Epithelial cell of prostate (primary cell): ENCODE measurements around the gene NTF3.

ENCODE experiments used
- DNase-seq: peaks from one replicate; pipeline ENCODE4 v3.0.0-alpha.2; 2011; ENCODE audit warnings: low read depth, low spot score
- H3K27ac ChIP-seq: fragments of 450-650 bp; 2 replicates; pipeline ENCODE4 v1.5.1; 2017; ENCODE audit warnings: mild to moderate bottlenecking

The NTF3 gene

DNA sequence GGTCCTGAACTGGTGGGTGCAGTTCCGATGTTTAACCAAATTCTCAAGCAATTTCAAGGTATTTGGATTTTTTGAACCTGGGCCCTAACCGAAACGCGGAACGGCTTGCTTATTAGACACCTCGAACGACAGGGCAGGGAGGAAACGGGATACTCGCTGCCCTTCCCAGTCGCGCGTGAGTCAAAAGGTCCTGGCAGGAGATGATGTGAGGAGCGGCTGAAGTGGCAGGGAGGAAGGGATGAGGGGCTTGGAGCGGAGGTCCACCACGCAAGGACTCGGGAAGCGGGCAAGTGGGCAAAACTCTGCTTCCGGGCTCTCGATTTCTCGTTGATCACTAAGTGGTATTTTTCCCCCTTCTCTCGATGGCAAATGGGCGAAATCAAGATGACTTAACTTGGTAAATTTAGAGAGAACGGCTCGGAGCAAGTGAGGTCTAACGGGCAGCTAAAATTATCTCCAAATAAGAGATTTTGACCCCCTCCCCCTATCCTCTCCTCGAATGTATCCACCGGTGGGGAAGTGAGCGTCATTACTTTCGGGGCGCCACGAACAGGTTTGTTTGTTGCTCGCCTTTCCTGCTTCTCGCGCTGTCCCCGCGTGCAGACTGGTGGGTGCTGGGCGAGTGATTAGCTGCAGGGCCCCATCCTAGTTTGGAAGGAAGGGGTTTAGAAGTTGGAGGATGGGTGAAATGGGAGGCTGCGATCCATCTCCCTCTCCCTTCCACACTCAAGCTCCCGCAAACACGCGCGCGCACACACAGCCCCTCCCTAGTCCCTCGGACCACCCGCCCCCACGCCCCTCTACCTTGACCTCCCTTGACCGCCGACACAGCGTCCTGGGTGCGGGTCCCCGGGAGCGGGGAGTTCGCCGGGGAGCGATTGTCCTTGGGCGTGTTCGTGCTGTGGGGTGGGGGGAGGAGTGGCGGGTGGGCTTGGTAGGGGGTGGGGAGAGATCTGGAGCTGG, 986 bp upstream of the NTF3 start:
- H3K27ac ChIP-seq = no peak overlapping the region
- DNase-seq = no peak

DNA sequence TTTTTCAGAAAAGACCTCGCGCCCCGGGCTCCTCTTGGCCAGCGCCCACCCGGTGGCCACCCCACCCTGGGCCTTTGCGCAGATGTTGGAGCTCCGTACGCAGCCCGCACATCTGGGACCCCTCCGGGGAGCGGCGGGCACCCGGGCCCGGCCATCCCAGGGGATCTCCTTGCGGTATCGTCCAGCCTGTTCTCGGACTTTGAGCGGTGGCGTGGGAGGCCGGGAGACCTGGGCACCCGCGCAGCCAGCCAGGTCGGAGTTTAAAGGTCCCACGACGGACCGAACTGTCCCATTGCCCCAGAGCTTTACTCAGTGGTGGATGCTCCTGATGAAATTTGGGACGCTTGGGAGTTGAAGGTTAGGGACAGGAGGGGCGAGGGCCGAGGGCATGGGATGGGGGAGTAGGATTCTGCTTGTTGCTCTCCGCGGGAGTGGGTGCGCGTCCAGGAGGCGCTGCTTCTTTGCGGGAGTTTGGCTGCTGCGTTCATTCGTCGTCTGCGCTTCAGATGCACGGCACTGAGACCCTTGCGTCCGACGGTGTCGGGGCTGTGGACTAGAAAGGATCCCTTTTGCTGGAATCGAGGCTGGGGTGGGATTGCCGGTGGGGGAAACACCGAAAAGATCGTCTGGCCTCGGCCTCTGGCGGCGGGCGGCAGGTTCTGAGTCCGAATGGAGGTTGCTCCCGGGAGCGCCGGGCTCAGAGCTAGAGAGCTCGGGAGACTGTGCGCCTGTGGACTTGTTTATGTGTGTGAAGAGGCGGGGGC, 1.4 kb downstream of the NTF3 start:
- H3K27ac ChIP-seq = no peak overlapping the region
- DNase-seq = no peak

DNA sequence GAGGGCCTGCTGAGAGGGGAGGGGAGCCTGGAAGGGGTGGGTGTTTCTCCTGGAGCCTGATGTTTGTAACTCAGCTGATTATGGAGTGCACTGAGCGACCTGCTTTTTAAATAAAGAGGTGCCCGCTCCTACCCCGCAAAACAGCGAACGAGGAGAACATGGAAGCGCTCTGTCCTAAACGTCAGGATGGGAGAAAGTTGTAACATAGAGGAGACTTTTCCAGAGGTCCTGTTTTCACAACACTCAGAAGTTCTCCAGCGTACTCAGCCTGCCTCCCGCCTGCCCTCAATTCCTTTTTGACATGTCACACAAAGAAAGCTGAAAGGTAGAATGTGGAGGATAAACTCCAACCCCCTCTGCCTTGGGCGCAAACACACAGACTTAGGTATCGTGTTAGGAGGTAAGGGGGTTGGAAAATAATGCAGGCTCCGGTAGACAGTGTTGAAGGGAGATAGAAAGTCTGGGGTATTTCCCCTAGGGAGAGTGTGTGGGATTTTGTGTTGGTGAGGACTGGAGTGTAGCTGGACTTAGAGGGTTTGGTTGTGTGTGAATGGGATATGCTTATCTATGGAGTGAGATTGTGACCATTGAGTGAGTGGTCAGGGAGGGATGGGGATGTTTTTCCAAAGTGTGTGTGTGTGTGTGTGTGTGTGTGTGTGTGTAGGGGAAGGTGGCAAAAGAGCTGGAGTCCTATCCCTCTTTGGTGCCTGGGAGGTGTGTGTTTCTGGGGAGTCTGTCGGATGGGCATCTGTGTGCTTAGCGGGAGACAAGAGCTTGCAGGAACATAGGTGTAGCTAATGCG, 2.1 kb downstream of the NTF3 start:
- H3K27ac ChIP-seq = no peak overlapping the region
- DNase-seq = no peak

DNA sequence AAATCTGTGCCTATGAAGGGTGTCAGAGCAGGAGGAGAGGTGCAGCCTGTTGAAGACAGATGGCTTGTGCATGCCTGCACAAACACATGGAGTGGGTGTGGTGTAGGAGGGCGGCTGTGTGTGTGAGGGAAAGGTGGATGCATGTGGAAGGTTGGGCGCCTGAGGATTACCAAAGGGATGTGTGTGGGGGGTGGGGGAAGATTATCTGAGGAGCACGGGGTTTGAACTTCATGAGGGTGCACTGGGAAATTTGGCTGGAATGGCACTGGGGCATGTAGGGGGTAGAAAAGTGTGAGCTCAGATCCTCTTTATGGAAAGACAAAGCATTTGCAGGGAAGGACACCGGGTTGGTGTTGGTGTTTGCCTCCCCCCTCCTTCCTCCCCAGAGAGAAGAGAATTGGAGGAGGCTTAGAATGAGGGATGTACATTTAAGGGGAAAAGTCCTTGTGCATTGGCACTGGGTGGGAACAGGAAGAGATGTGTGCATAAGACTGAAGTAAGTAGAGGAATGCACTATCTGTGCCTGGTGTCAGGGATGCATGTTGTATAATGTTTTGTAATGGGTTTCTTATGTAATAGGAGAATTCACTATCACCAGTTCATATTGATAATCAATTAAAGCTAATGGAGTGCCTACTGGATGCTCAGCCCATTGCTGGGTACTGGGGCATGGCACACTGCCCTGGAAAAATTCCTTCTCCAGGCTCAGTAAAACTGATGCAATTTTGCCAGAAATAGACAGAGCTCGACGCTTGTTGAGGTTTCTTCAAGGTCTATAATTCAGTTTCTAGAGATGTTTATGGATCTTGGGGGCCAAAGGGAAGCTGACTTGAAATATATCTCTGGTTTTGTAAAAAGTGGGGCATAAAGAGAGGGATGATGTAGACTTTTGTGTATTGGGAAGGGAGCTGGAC, 3.0 kb downstream of the NTF3 start:
- no peak for DNase-seq
- no peak overlapping the region for H3K27ac ChIP-seq

DNA sequence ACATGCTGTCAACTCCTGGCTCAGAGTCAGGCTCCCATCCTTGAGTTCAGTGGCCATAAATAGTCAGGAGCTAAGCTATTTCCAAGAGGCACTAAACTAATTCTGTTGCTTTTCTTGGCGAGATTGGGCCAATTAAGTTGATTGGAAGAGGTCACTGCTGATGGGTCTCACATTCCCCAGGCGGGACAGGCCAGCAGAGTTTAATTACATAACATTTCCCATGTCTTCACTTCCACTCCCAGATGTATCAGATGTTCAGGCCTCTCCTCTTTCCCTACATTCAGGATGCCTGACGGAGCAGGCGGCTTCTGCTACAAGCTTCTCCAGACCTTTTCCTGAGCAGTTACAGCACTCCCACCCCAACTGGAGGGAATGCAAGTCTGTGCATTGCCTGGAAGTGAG, 5.3 kb downstream of the NTF3 start:
- H3K27ac ChIP-seq = no peak overlapping the region
- DNase-seq = no peak

DNA sequence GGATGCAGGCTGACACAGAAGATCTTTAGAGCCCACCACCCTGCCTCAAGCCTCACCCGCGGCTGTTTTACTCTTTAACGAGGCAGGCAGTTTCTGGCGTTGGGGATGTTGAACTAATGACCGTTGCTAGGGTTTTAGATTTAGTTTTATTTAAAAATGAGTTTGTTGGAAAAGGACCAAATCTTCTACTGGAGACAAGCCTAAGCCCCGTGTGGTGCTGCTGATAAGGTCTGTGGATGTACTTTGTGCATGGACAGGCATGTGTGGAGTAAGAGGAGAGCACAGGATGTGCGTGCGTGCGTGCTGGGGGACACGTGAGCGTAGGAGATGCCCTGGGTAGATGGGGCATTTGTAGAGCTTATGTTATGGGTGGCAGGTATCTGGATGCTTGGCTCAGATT, 5.7 kb downstream of the NTF3 start:
- no peak for DNase-seq
- H3K27ac ChIP-seq = no peak overlapping the region

DNA sequence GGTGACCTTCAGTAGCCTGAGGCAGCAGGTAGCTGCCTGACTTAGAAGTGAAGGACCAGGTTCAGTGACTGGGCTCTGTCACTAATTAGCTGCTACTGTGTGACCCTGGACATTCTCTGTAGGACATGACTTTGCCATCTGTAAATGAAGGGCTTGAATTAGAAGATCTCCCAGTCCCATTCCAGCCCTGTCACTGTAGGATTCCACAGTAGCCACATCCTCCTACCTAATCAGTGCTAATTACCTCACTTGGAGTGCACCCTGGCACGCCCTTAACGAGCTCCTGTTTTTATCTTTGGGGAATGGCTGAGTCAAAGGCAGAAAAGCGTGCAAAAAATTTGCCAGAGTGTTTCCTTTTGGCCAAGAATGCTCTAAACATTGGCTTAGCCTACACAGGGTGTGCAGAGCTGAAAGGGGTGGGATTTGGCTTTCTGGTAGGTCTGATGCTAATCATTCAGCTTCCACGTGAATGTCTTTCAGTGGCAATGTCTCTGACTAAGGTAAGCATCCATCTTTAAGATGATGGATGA, 6.8 kb downstream of the NTF3 start:
- no peak overlapping the region for H3K27ac ChIP-seq
- DNase-seq = no peak

DNA sequence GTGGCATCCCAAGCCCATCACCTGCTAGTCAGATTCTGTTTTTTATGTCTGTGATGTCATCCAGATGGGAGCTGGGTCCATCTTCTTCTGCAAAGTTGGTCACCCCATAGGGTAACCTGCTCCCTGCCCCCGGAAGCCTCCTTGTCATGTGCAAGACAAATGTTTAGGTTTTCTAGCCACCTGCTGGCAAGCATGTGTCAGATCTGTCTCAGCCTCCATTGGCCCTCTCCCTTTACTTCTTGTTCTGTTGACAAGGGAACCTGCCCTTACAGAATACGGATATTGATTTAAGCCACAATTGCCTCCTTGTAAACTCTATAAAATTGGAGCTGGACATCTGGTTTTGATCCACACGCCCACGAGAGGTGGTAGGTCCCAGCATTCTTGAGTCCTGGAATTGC, 7.5 kb downstream of the NTF3 start:
- no peak for DNase-seq
- H3K27ac ChIP-seq = no peak overlapping the region

DNA sequence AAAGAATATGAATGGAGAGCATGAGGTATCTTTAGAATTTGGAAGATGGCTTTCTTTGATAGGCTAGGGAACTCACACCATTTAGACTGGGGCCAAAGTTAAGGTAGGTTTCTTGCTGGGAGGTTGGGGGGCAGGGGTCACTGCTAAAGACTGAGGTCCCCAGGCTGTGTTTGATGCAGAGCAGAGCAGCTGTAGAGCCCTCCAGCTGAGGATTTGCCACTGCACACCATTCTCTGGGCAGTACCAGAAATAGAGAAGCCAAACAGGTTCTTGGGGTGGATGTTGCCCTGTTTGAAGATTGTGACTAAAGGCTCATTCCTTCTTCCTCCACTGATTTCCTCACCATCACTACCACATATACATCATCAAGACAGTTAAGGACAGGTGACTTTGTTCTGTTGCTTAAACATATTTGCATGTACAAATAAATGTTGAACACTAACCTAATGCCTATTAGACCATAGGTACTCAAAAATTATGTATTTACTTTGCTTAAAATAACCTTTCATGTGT, 7.9 kb downstream of the NTF3 start:
- DNase-seq = no peak
- no peak overlapping the region for H3K27ac ChIP-seq

DNA sequence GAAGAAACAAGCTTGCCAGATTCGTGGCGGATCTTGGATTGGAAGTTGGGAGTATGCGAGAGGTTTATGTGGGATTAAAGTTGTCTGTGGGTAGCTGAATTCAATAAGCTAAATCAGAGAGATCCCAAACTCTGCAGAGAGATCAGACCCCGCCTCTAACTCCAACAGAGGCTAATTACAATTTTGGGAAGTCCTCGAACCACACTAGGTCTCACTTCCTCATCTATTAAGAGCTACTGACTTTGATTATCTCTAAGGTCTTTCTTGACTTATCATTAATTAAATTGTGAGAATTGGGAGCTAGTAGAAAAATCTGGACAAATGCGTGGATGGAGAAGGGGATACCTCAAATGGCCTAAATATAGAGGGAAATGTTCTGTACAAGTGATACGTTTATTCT, 9.1 kb downstream of the NTF3 start:
- DNase-seq = no peak

DNA sequence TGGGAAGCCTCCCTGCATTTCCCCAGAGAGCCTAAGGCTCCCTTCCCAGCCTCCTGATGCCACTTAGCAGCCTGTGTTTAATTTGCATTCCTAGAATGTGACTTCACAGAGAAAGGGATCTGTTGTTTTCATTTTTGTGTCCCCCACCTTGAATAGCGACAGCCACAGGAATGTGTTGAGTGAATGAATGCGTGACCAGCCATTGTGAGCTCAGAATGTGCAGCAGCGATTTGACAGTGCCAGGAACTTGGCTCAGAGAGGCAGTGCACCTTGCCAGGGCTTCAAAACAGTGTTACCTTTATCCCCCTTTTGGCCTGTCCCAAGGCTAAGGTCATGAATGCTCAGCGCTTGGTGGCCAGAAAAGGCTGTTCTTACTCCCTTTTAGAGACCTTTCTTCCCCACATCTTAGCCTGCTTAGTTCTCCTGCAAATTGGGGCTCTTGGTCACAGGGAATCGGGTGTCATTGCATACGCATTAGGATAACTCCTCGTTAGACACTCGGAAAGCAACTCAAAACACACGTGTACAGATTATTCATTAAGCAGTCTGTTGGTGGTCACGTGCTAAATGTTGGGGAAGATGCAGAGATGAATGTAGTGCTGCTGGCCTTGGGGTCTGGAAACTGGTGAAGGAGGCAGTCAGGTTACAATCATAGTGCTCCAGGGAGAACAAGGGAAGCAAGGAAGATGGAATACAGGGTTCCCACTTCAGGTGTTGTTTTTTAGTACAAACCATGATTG, 9.8 kb downstream of the NTF3 start:
- H3K27ac ChIP-seq = no peak overlapping the region
- DNase-seq = no peak

More for the DNA sequence above, 9.1 kb downstream of the NTF3 start:
- no peak overlapping the region for H3K27ac ChIP-seq

DNA sequence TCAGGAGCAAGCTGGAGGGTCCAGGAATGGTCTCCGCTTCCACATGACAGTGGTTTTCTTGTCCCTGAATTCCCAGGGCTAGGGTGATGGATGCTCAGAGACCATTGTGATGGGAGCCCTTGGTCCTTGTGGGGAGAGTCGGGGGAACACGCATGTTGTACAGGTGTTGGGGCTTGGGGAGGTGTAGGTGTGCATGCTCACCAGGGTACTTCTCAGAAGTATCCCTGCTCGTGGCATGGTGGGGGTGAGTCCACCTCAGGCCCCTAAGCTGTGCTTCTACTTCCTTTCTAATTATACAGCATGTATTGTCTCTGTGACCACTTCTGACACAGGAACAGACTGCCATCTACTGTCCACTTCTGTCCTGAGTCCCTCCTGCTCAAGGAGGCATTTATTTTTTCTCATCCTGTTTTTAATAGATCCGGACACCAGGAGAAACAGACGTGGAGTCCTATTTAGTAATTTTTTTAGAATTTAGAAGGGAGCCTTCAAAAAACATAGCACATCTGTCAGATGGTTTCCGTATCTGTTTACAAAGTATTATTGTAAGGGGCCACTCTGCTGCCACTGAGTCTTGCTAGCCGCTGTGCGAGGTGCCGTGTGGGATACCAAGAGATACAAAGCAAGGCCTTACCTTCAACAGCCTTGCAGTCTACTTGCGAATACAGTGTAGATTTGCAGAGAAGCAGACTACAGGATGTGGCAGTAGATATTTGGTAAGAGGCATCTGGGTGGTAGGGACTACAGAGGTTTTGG, 10.5 kb downstream of the NTF3 start:
- no peak overlapping the region for H3K27ac ChIP-seq
- no peak for DNase-seq

DNA sequence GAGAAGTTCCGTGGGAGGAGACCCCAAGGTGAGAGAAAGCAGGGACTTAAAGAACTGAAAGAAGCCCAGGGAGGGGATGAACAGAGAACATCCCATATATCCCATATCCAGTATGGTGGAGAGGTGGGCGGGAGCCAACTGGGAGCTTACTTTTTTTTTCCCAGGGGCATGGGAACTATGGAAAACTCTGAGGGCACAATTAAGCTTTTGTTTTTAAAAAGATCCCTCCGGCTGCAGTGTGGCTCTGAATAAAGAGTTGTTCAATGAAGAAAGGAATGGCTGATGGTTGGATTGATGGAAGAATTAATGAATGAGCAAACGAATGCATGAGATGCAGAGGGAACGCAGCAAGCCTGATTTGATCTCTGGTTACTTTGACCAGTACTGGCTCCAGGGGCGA, 12.6 kb downstream of the NTF3 start:
- DNase-seq = no peak
- H3K27ac ChIP-seq = no peak overlapping the region

DNA sequence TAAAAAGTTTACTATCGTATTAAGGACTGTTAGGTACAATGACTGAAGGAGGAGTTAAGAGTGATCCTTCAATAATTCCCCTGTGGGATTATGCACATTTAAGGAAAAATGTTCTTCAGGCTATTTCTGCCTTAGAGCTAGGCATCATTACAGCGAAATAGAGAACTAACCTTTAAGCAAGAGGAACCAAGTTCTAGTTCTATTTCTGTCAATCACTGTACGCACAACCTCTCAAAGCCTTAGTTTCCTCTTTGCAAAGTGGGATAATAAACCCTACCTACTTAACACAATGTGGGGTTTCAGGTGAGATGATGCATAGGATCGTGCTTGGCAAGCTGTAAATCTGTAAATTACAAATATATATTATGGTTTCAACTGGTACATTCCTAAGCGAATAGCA, 15.4 kb downstream of the NTF3 start:
- H3K27ac ChIP-seq = no peak overlapping the region
- DNase-seq = no peak

DNA sequence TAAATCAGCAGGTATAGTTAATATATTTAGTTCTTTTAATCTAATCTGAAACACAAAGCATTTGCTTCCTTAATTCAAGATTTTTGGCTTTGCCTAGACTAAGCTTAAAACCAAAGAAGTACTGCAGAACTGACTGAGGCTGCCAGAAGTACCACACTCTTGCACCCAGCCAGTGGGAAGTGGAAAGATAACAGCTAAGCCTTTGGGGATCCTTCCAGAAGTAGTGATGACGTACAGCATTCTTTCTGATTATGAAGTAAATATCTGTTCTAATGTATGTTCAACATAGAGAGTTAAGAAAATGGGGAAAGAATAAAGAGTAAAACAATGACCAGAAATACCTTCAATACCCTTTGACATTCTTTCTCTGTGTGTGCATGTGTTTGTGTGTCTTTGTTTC, 19.3 kb downstream of the NTF3 start:
- DNase-seq = no peak
- H3K27ac ChIP-seq = no peak overlapping the region

DNA sequence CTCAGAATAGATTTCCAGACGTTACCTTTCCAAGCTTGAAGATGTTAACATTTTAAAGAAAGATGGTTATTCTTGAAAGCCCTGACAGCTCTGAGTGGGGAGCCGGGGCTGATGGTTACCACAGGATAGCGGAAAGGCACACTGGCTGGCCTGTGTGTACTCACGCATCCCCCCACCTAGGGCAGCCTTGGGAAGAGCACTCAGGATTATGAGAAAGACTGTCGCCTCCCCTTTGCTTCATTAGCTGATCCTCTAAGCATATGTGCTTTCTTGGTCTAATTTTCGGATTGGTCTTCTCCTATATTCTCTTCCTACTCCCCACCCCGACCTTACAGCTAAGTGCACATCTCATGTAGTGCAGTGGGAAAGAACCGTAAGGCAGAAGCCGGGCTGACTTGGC, 20.7 kb downstream of the NTF3 start:
- no peak overlapping the region for H3K27ac ChIP-seq
- no peak for DNase-seq

DNA sequence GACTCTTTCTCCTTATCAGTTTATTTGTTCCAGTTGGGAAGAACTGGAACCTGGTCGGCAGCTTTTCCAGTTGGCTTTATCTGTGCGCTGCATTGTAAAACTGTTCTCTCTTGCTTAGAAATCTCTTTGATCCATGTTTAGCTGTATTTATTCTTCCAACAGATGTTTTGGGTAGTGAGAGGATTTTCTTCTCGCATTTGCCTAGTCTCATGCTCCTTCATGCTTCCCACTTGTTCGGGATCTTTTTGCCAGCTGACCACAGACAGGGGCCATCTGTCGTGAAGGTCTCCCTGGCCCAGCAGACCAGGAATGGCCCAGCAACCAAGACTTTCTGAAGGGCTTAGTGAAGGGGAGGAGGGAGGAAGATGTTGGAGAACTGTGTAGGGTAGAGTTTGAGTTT, 21.6 kb downstream of the NTF3 start:
- DNase-seq = no peak
- no peak overlapping the region for H3K27ac ChIP-seq

DNA sequence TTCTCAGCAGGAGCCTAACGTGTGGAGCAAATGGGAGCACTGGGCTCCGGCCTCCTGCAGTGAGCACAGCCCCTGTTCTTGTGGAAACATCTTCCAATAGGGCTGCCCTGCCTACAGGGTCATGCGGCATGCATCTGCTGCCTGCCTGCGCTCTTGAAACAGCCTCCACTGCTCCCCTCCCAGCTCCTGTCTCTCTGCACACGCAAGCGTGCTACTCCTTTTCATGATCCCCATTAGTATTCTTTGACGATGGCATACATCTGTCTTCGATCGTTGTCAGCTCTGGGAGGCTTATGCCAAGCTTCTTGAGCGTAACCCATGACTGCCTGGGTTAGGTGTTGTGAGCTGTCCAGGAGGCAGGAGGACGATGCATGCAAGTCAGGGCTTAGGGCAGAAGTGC, 23.1 kb downstream of the NTF3 start:
- no peak for DNase-seq
- no peak overlapping the region for H3K27ac ChIP-seq
